SU-DHL-6 (cell line): ENCODE measurements around the gene OTOA.

Source experiments
- H2AFZ ChIP-seq: fragments of 200-600 bp; sonication (generic); 2 replicates; pipeline ENCODE4 v1.6.1; 2014; ENCODE audit warnings: low read depth, mild to moderate bottlenecking, moderate library complexity, mixed read lengths, antibody characterized with exemption, low read length; ENCODE audit not compliant: severe bottlenecking
- H3F3A ChIP-seq: fragments of 200-600 bp; shearing (Covaris generic); 2 replicates; pipeline ENCODE4 v1.6.0; 2016; ENCODE audit warnings: antibody characterized with exemption, mild to moderate bottlenecking; ENCODE audit not compliant: insufficient read depth
- H3K27ac ChIP-seq: fragments of 200-600 bp; sonication (generic); 2 replicates; pipeline ENCODE4 v1.5.1; 2016; ENCODE audit warnings: low read depth, mild to moderate bottlenecking, low read length, moderate library complexity, mixed read lengths
- H3K27me3 ChIP-seq: fragments of 200-600 bp; sonication (generic), shearing (Covaris generic); 2 replicates; pipeline ENCODE4 v1.6.0; 2014; ENCODE audit warnings: mild to moderate bottlenecking, low read length
- H3K36me3 ChIP-seq: fragments of 200-600 bp; sonication (generic); 2 replicates; pipeline ENCODE4 v1.6.1; 2014; ENCODE audit warnings: mild to moderate bottlenecking, low read length, mixed read lengths
- H3K4me2 ChIP-seq: fragments of 300-600, 200-600 bp; shearing (Covaris generic), sonication (generic); 2 replicates; pipeline ENCODE4 v1.6.0; 2014; ENCODE audit warnings: low read length, low read depth, mild to moderate bottlenecking; ENCODE audit not compliant: poor library complexity, severe bottlenecking
- H3K4me3 ChIP-seq: fragments of 200-600 bp; sonication (generic); 2 replicates; pipeline ENCODE4 v1.5.1; 2014; ENCODE audit warnings: antibody characterized with exemption, low read length, mild to moderate bottlenecking, mixed read lengths; ENCODE audit not compliant: insufficient read depth, poor library complexity, severe bottlenecking
- H3K79me2 ChIP-seq: fragments of 200-600 bp; sonication (generic); 2 replicates; pipeline ENCODE4 v1.6.1; 2014; ENCODE audit warnings: mild to moderate bottlenecking, low read length, moderate library complexity; ENCODE audit not compliant: insufficient read depth
- H3K9ac ChIP-seq: fragments of 200-600 bp; sonication (generic); 2 replicates; pipeline ENCODE4 v1.7.0; 2014; ENCODE audit warnings: mild to moderate bottlenecking, low read length
- H3K9me2 ChIP-seq: fragments of 200-600 bp; sonication (generic); replicated peaks from 2 replicates; pipeline ENCODE4 v1.6.1; 2014; ENCODE audit warnings: low read length; ENCODE audit not compliant: insufficient read depth
- H3K9me3 ChIP-seq: fragments of 200-600 bp; sonication (generic); 2 replicates; pipeline ENCODE4 v1.6.1; 2014; ENCODE audit warnings: low read length, mixed read lengths; ENCODE audit not compliant: insufficient read depth
- H4K20me1 ChIP-seq: fragments of 200-600 bp; sonication (generic); 2 replicates; pipeline ENCODE4 v1.6.1; 2014; ENCODE audit warnings: low read depth, mild to moderate bottlenecking, antibody characterized with exemption, low read length, moderate library complexity, mixed read lengths
- CTCF ChIP-seq: fragments of 200-600 bp; sonication (generic); IDR thresholded peaks from one replicate; pipeline ENCODE4 v1.5.1; 2017; ENCODE audit warnings: antibody characterized with exemption, mild to moderate bottlenecking, low read length, moderate library complexity; ENCODE audit not compliant: insufficient read depth, poor library complexity, severe bottlenecking
- EZH2phosphoT487 ChIP-seq: fragments of 200-600 bp; sonication (generic), shearing (Covaris generic); conservative IDR thresholded peaks from 2 replicates; pipeline ENCODE4 v1.6.1; 2018; ENCODE audit warnings: mild to moderate bottlenecking, antibody characterized with exemption, low read length, moderate library complexity, mixed read lengths

Gene OTOA

GRCh38 chr16:21694609-21695008 lies 30.8 kb downstream of the OTOA start:
- no peaks in the 10 kb centered on the region for H3K79me2 ChIP-seq
- H3K27ac ChIP-seq = no peak overlapping the region
- H3K9ac ChIP-seq = no peak overlapping the region
- no peak overlapping the region for H3K4me2 ChIP-seq
- no peaks in the 10 kb centered on the region for H3K9me3 ChIP-seq
- H4K20me1 ChIP-seq = no peaks in the 10 kb centered on the region
- H3K9me2 ChIP-seq = no peaks in the 10 kb centered on the region
- no peak for TF ChIP-seq EZH2phosphoT487
- TF ChIP-seq CTCF = no peak
- H3F3A ChIP-seq = no peaks in the 10 kb centered on the region
- H3K27me3 ChIP-seq = no peaks in the 10 kb centered on the region
- no peaks in the 10 kb centered on the region for H3K36me3 ChIP-seq
- H2AFZ ChIP-seq = no peak overlapping the region
- H3K4me3 ChIP-seq = no peak overlapping the region

- H3K36me3 ChIP-seq = no peaks in the 10 kb centered on the region
- TF ChIP-seq CTCF (no peak), EZH2phosphoT487 (no peak)
- H3F3A ChIP-seq = no peaks in the 10 kb centered on the region
- no peak overlapping the region for H3K9ac ChIP-seq
- H3K79me2 ChIP-seq = no peaks in the 10 kb centered on the region
- no peaks in the 10 kb centered on the region for H3K9me3 ChIP-seq
- H3K4me2 ChIP-seq = no peak overlapping the region
- H3K9me2 ChIP-seq = no peaks in the 10 kb centered on the region
- H2AFZ ChIP-seq = no peak overlapping the region
- no peak overlapping the region for H3K27ac ChIP-seq
- no peaks in the 10 kb centered on the region for H3K27me3 ChIP-seq
- H4K20me1 ChIP-seq = no peaks in the 10 kb centered on the region
- no peak overlapping the region for H3K4me3 ChIP-seq
Observed at GRCh38 chr16:21697032-21697431, 33.3 kb downstream of the OTOA start.

- no peaks in the 10 kb centered on the region for H3K9me2 ChIP-seq
- H3K27ac ChIP-seq = no peak overlapping the region
- H3K4me2 ChIP-seq = no peak overlapping the region
- H4K20me1 ChIP-seq = no peaks in the 10 kb centered on the region
- H2AFZ ChIP-seq = no peak overlapping the region
- H3K9me3 ChIP-seq = no peaks in the 10 kb centered on the region
- no peak overlapping the region for H3K4me3 ChIP-seq
- no peak for TF ChIP-seq CTCF
- TF ChIP-seq EZH2phosphoT487 = no peak
- no peaks in the 10 kb centered on the region for H3K27me3 ChIP-seq
- no peaks in the 10 kb centered on the region for H3K79me2 ChIP-seq
- H3K9ac ChIP-seq = no peak overlapping the region
- no peaks in the 10 kb centered on the region for H3F3A ChIP-seq
- H3K36me3 ChIP-seq = no peaks in the 10 kb centered on the region
Observed at GRCh38 chr16:21698169-21699032, 34.6 kb downstream of the OTOA start.
